Keratinocyte (primary cell): ENCODE results near the gene IL1RL1. TPM values are rescaled to one million over a fixed set of nuclear protein-coding genes. Genes with fewer than 3 reads are reported as not detected.

Experiments
- DNase-seq: peaks from one replicate; pipeline ENCODE4 v3.0.0-alpha.2; 2011; ENCODE audit warnings: low read depth, missing footprints, low spot score
- FAIRE-seq: peaks from 2 replicates; lab custom pipeline; 2011; peaks lifted over from hg19 to GRCh38; lab: Jason Lieb, UNC
- H2AFZ ChIP-seq: 2 replicates; pipeline ENCODE4 v1.6.0; 2012; ENCODE audit warnings: low read length, control low read depth, inconsistent platforms; ENCODE audit not compliant: control insufficient read depth
- H3K27ac ChIP-seq: 2 replicates; pipeline ENCODE4 v1.5.1; 2011; ENCODE audit warnings: low read length; ENCODE audit not compliant: control insufficient read depth, insufficient read depth
- H3K27me3 ChIP-seq: 3 replicates; pipeline ENCODE4 v1.6.0; 2011; ENCODE audit warnings: low read length; ENCODE audit not compliant: control insufficient read depth, insufficient read depth; ENCODE audit errors: extremely low read depth
- H3K36me3 ChIP-seq, 2 experiments: 2 replicates in 1 of 2; 3 replicates in 1 of 2; pipeline ENCODE4 v1.5.1; 2011; ENCODE audit warnings: low read length in 2 of 2, mild to moderate bottlenecking in 1 of 2; ENCODE audit not compliant: control insufficient read depth in 2 of 2, insufficient read depth in 2 of 2; ENCODE audit errors: extremely low read depth in 1 of 2
- H3K4me1 ChIP-seq: 3 replicates; pipeline ENCODE4 v1.5.1; 2011; ENCODE audit warnings: low read length; ENCODE audit not compliant: control insufficient read depth, insufficient read depth; ENCODE audit errors: extremely low read depth
- H3K4me2 ChIP-seq: 3 replicates; pipeline ENCODE4 v1.6.0; 2011; ENCODE audit warnings: low read depth, low read length; ENCODE audit not compliant: control insufficient read depth, insufficient read depth; ENCODE audit errors: extremely low read depth
- H3K4me3 ChIP-seq, 3 experiments: fragments of 200-600 bp in 1 of 3; sonication (generic) in 1 of 3; 2 replicates in 2 of 3; 3 replicates in 1 of 3; pipeline ENCODE4 v1.5.1; 2011 to 2016; ENCODE audit warnings: low read length in 3 of 3, mild to moderate bottlenecking in 3 of 3, control low read depth in 2 of 3, inconsistent platforms in 1 of 3, low read depth in 1 of 3, mixed read lengths in 1 of 3, mixed run types in 1 of 3, moderate library complexity in 1 of 3; ENCODE audit not compliant: control insufficient read depth in 2 of 3, insufficient read depth in 2 of 3; ENCODE audit errors: extremely low read depth in 1 of 3
- H3K79me2 ChIP-seq: 2 replicates; pipeline ENCODE4 v1.6.0; 2012; ENCODE audit warnings: low read length; ENCODE audit not compliant: control insufficient read depth, insufficient read depth
- H3K9ac ChIP-seq: 3 replicates; pipeline ENCODE4 v1.6.0; 2011; ENCODE audit warnings: low read length; ENCODE audit not compliant: control insufficient read depth, insufficient read depth; ENCODE audit errors: extremely low read depth
- H3K9me1 ChIP-seq: 3 replicates; pipeline ENCODE4 v1.6.0; 2011; ENCODE audit warnings: low read length; ENCODE audit not compliant: control insufficient read depth, insufficient read depth; ENCODE audit errors: extremely low read depth
- H3K9me3 ChIP-seq: 2 replicates; pipeline ENCODE4 v1.5.1; 2012; ENCODE audit warnings: low read depth, low read length; ENCODE audit not compliant: control insufficient read depth
- H4K20me1 ChIP-seq: 3 replicates; pipeline ENCODE4 v1.6.0; 2011; ENCODE audit warnings: low read length; ENCODE audit not compliant: control insufficient read depth, insufficient read depth; ENCODE audit errors: extremely low read depth
- EZH2 ChIP-seq: IDR thresholded peaks from one replicate; pipeline ENCODE4 v1.6.1; 2012; ENCODE audit warnings: inconsistent platforms, mild to moderate bottlenecking, low read length, moderate library complexity
- dilution Hi-C: fragments of 300-500 bp; cut with MboI; formaldehyde crosslinking; loops from one replicate; pipeline ENCODE4 v1.7.0; 2020; ENCODE audit warnings: low sequenced_read_pairs; ENCODE audit not compliant: extremely low pct_ligation_motif_present
- polyA plus RNA-seq, 5 experiments: library from polyadenylated mRNA; depleted of rRNA in 3 of 5; stranded (reverse) in 3 of 5; stranded (forward) in 1 of 5; unstranded in 1 of 5; fragments of >200 nt; gene quantifications; 1 replicate in 1 of 5; 2 replicates in 3 of 5; 3 replicates in 1 of 5; pipeline versions ENCODE4 v1.2.1 to v1.2.3, GENCODE V29; 2011 to 2012; ENCODE audit warnings: missing spikeins in 2 of 5, low read depth in 1 of 5, low replicate concordance in 1 of 5
- TF ChIP-seq, protein P1 (sequence below), 3 experiments: IDR thresholded peaks in 1 of 3; conservative IDR thresholded peaks in 1 of 3; optimal IDR thresholded peaks in 1 of 3; 2 replicates in 2 of 3; 3 replicates in 1 of 3; pipeline versions ENCODE3 to v1.5.1; 2011; ENCODE audit warnings: low read length in 3 of 3, mild to moderate bottlenecking in 3 of 3, moderate library complexity in 2 of 3, control low read depth in 1 of 3, inconsistent platforms in 1 of 3; ENCODE audit not compliant: insufficient read depth in 2 of 3; ENCODE audit errors: extremely low read depth in 1 of 3

IL1RL1 gene
- polyA plus RNA-seq, 1 donor (not counting 4 experiments of a cell fraction or from before 2014, with no cell fraction given), result 0.93 TPM

- no peak for DNase-seq
- no peaks in the 10 kb centered on the region for H3K79me2 ChIP-seq
- no peaks in the 10 kb centered on the region for H3K36me3 ChIP-seq
- no peak overlapping the region for H3K4me2 ChIP-seq
- no peaks in the 10 kb centered on the region for H3K9me3 ChIP-seq
- H3K27ac ChIP-seq, result no peak overlapping the region
- H3K27me3 ChIP-seq, result peaks cover 8% of the 10 kb centered on the region
- no peak overlapping the region for H2AFZ ChIP-seq
- H3K4me3 ChIP-seq, result no peak overlapping the region
- no peaks in the 10 kb centered on the region for H3K9me1 ChIP-seq
- TF ChIP-seq EZH2, result no peak
- TF ChIP-seq, protein P1, sequence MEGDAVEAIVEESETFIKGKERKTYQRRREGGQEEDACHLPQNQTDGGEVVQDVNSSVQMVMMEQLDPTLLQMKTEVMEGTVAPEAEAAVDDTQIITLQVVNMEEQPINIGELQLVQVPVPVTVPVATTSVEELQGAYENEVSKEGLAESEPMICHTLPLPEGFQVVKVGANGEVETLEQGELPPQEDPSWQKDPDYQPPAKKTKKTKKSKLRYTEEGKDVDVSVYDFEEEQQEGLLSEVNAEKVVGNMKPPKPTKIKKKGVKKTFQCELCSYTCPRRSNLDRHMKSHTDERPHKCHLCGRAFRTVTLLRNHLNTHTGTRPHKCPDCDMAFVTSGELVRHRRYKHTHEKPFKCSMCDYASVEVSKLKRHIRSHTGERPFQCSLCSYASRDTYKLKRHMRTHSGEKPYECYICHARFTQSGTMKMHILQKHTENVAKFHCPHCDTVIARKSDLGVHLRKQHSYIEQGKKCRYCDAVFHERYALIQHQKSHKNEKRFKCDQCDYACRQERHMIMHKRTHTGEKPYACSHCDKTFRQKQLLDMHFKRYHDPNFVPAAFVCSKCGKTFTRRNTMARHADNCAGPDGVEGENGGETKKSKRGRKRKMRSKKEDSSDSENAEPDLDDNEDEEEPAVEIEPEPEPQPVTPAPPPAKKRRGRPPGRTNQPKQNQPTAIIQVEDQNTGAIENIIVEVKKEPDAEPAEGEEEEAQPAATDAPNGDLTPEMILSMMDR (optimal IDR thresholded peaks at IDR 0.05 in 1 of 3, IDR thresholded peaks at IDR 0.05 in 1 of 3, conservative IDR thresholded peaks at IDR 0.05 in 1 of 3; ENCODE audit: extremely low read depth in 1 of 3, insufficient read depth in 2 of 3, low read length in 3 of 3), result no peak
- H4K20me1 ChIP-seq, result no peaks in the 10 kb centered on the region
- dilution Hi-C loops, result no loop called here
- no peak overlapping the region for H3K9ac ChIP-seq
- H3K4me1 ChIP-seq, result peaks cover 4% of the 10 kb centered on the region
- no peak for FAIRE-seq
Measured at GRCh38 chr2:102289129-102289528, 22.2 kb upstream of the IL1RL1 start.

- no peaks in the 10 kb centered on the region for H3K9me3 ChIP-seq
- no peak overlapping the region for H3K27ac ChIP-seq
- dilution Hi-C loops, result no loop called here
- H3K27me3 ChIP-seq, result peaks cover 8% of the 10 kb centered on the region
- H3K36me3 ChIP-seq, result no peaks in the 10 kb centered on the region
- no peaks in the 10 kb centered on the region for H4K20me1 ChIP-seq
- DNase-seq (no peak), FAIRE-seq (no peak)
- no peaks in the 10 kb centered on the region for H3K79me2 ChIP-seq
- H2AFZ ChIP-seq, result no peak overlapping the region
- H3K4me3 ChIP-seq, result no peak overlapping the region
- TF ChIP-seq EZH2, result no peak
- TF ChIP-seq, protein P1 (optimal IDR thresholded peaks at IDR 0.05 in 1 of 3, IDR thresholded peaks at IDR 0.05 in 1 of 3, conservative IDR thresholded peaks at IDR 0.05 in 1 of 3; ENCODE audit: extremely low read depth in 1 of 3, insufficient read depth in 2 of 3, low read length in 3 of 3), result no peak
- H3K9me1 ChIP-seq, result no peaks in the 10 kb centered on the region
- no peak overlapping the region for H3K4me2 ChIP-seq
- no peak overlapping the region for H3K9ac ChIP-seq
- H3K4me1 ChIP-seq, result peaks cover 8% of the 10 kb centered on the region
Measured at GRCh38 chr2:102290594-102290993, 20.8 kb upstream of the IL1RL1 start.
